ENCODE data around the gene RTF1.
"Not testable (repeated sequence)": the region's sequence is repeated elsewhere in the genome, so short reads cannot be mapped to it uniquely, and the experiment has no call there.

The RTF1 gene

DNA sequence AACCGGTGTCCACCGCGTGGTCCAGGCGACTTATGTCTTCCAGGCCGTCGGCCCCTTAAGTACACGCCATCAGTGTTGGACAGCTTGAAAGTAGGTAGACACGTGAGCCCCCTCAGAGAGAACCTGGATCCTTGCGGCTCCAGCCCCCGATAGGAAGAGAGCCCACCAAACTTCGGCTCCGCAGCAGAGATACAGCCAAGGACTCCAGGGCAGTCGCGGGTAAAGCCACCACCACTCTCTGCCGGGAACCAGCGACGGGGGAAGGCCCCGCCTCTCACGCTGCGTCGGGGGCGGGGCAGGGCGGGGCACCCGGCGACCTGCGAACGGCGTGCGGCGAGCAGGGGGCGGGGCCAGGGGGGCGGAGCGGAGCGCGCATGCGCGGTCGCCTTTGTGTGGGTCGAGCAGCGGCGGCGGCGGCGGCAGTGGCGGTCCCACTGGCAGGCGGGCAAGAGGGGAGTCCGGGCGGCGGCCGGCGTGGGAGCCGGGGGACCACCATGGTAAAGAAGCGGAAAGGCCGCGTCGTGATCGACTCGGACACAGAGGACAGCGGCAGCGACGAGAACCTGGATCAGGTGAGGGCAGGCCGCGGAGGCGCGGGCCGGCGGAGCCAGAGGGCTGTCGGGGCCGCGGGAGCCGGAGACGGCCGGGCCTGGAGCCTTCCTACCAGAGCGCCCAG lies at the start of gene RTF1:
RTF1 (plus strand) TSS at position 354 of the 676 bp plus-strand sequence; CDS start at position 375, 21 bp downstream.
- no peak for FAIRE-seq

- no peak for FAIRE-seq
These were observed 49.5 kb upstream of the RTF1 start for GRCh38 chr15:41367418-41367817.

GRCh38 chr15:41377978-41378377 lies 38.9 kb upstream of the RTF1 start:
- FAIRE-seq = no peak

DNA sequence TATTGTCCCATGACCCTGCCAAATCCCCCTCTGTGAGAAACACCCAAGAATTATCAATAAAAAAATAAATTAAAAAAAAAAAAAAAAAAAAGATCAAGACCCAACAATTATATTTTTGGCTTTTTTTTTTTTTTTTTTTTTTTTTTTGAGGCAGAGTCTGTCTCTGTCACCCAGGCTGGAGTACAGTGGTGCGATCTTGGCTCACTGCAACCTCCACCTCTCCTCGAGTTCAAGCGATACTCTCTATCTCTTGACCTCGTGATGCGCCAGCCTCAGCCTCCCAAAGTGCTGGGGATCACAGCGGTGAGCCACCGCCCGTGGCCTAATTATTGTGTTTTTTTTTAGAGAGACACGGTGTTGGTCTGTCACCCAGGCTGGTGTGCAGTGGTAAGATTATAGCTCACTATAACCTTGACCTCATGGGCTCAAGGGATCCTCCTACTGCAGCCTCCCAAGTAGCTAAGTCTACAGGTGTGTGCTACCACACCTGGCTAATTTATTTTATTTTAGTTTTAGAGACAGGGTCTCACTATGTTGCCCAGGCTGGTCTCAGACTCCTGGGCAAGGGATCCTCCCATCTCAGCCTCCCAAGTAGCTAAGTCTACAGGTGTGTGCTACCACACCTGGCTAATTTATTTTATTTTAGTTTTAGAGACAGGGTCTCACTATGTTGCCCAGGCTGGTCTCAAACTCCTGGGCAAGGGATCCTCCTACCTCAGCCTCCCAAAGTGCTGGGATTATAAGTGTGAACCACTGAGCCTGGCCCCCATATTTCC lies 32.7 kb upstream of the RTF1 start:
- FAIRE-seq = not testable (repeated sequence)

GRCh38 chr15:41387646-41388045 lies 29.2 kb upstream of the RTF1 start:
- FAIRE-seq = no peak

GRCh38 chr15:41392659-41393058 lies 24.2 kb upstream of the RTF1 start:
- FAIRE-seq = no peak

- no peak for FAIRE-seq
These were observed 22.0 kb upstream of the RTF1 start for GRCh38 chr15:41394924-41395323.

DNA sequence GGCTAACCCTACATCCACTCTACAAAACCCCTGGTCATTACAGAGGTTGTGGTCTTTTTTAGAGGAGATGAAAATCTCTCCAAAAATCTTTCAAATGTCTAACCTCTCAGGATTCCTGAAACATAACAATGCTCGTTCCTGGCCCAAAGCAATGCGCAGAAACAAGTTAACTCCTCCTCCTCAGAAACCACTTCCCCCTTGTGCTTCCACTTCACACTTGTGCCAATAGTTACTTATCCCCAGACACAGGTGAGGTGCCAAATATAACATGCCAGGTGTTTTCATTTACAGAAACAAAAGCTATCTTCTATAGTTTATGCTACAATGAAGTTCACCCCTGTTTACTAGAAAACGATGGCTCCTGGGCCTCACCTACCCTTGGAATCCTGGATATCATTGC lies 20.8 kb upstream of the RTF1 start:
- no peak for FAIRE-seq

DNA sequence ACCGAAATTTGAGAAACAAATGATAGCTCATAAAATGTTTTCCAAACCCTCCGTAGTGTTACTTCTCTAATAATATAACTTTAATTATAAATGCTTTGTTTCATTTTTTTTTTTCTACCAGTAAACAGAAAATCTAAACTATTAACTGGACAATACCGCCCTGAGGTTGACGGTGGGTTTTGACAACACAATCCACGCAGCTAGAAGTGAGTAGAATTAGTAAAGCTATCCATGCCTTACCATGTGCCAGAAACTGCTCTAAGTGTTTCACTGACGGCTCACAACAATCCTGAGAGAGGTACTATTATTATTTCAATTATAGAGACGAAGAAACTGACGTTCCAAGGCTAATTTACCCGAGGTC lies 15.0 kb upstream of the RTF1 start:
- FAIRE-seq = no peak

- FAIRE-seq = no peak
These were observed 9.6 kb upstream of the RTF1 start for GRCh38 chr15:41407341-41407740.

GRCh38 chr15:41408234-41408641 lies 8.7 kb upstream of the RTF1 start:
- no peak for FAIRE-seq

GRCh38 chr15:41411031-41411430 lies 5.9 kb upstream of the RTF1 start:
- no peak for FAIRE-seq

DNA sequence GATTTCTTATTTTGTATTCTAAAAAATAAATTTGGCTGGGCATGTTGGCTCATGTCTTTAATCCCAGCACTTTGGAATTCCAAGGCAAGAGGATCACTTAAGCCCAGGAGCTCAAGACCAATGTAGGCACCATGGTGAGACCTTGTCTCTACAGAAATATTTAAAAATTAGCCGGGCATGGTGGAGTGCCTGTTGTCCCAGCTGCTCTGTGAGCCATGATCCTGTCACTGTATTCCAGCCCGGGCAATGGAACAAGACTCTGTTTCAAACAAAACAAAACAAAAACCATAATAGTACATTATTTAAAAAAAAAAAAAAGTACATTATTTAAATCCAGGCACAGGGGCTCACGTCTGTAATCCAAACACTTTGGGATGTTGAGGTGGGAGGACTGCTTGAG lies 5.5 kb upstream of the RTF1 start:
- FAIRE-seq = no peak

GRCh38 chr15:41416128-41416741 lies 660 bp upstream of the RTF1 start:
- no peak for FAIRE-seq

DNA sequence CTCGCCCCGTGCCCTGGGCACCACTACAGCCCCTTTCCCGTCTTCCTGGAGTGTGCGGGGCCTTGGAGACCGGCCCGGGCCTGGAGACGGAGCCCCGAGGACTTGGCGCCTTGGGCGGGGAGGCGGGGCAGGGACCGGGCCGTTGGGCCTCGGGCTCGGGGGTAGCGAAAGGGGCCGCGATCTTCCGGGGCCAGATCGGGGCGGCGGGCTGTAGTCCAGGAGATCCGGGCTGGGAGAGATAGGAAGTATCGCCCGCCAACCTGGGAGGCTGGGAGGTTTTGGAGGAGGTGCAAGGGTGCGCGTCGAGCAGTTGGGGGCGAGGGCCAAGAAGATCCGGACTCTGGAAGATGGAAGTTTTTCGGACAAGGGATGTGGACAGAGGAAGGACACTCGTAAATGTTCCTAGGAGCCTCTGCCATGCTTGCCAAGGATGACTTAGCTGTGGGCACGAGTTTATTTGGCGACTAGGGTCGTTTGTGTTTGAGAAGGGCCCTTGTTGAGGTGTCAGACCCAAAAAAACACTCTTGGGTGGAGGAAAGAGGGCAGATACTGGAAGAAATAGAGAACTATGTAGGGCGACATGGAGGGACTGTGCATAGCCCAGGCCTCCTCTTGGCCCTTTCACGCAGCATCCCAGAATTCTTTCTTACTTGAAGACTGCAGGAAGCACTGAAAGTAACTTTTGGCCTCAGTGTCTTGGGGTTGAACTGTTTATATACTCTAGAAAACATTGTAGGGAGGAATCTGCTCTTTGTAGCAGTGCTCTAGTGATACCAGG lies 712 bp downstream of the RTF1 start:
- FAIRE-seq = no peak

DNA sequence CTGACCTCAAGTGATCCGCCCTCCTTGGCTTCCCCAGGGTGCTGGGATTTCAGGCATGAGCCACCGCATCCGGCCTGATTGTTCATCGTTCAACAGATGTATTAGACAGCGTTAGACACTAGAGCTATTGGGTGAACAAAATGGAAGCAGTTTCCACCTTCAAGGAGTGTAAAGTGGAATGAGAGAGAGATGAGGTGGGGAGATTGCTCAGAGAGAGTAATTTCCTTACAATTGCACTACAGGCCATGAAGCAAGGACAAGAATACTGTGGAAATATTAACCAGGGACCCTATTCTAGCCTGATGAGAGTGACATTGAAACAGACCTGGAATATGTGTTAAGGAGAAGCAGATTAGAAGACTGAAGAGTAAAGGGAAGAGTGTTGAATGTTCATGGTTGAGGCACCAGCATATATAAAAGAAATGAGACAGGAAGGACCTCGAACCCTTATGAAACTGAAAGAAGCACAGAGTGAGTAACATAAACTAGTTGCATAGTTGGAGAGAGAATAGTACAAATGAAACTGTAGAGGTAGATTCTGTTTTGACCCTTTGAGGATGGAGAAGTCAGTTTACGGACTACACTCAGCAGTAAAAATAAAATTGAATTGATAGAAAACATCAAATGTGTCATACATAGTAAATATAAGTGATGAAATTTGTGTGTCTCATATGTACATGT lies 7.2 kb downstream of the RTF1 start:
- FAIRE-seq = no peak

GRCh38 chr15:41424809-41425208 lies 7.9 kb downstream of the RTF1 start:
- FAIRE-seq = no peak

DNA sequence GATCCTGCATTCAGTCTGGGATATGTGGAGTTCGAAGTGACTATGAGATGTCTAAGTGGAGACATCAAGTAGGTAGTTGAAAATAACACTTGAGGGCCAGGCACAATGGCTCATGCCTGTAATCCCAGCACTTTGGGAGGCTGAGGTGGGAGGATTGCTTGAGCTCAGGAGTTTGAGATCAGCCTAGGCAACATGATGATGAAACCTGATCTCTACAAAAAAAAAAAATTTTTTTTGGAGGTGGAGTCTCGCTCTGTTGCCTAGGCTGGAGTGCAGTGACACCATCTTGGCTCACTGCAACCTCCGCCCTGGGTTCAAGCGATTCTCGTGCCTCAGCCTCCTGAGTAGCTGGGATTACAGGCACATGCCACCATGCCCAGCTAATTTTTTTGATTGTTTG lies 9.0 kb downstream of the RTF1 start:
- not testable (repeated sequence) for FAIRE-seq

- FAIRE-seq = no peak
These were observed 12.4 kb downstream of the RTF1 start for GRCh38 chr15:41429003-41429890.

- FAIRE-seq = no peak
These were observed 18.3 kb downstream of the RTF1 start for GRCh38 chr15:41435037-41435786.

GRCh38 chr15:41437448-41437847 lies 20.6 kb downstream of the RTF1 start:
- no peak for FAIRE-seq
